ENCODE results near the gene RBCK1. TPM values are rescaled to one million over a fixed set of nuclear protein-coding genes. Genes with fewer than 3 reads are reported as not detected.
A peak's percentile ranks its signal among the peaks of the same experiment; 100 is the strongest.

RBCK1 gene
- total and polyA plus RNA-seq, 9 of the 15 experiments (the other 6 are each of a cell fraction or from before 2014, with no cell fraction given) = 5.9 to 59.3 (median 26.5) TPM

DNA sequence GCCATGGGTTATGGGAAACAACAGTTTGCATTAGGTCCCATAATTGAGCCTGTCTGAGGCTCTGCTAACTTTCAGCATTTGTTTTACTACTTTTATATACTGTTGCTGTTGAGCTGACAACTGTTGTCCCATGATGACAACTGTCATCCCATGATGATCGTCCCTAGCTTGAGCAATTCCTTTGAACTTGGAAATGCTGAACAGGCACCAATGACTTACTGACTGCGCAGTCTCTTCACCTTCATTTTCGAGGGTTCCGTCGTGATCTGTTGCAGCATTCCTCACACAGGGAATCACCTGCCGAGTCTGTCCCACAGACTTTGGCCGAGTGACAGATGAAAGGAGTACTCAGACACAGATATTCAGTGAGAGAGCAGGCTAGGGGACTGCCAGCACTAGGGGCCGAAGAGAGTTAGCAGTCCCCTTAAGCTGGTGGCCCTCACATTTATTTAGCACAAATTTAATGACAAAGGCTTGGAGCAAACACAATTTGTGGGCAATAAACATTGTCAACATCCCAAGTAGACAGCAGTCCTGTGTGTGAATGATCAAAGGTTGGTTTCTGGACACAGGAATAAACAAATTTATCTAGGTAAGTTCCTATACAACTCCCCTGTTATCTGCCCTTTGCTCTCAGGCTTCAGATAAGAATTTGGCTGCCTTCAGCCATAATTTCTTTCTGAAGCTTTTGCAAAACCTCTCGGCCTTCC lies 64.2 kb downstream of the RBCK1 start:
- ATAC-seq (no peak), FAIRE-seq (no peak), DNase-seq (ENCODE audit: extremely low read depth in 1 of 4, low spot score in 3 of 4) (no peak)
- TF ChIP-seq TRIM28 (IDR thresholded peaks at IDR 0.05) = peak; percentile 34; the same call in 1 of the 2 replicates
- TF ChIP-seq HDAC3 (IDR thresholded peaks at IDR 0.05; ENCODE audit: borderline replicate concordance, partially characterized antibody) = no peak
- no peaks in the 10 kb centered on the region; a peak in 1 of 5 replicates for H3K4me1 ChIP-seq (replicated peaks in 1 of 2; ENCODE audit: control insufficient read depth in 2 of 2, insufficient read depth in 2 of 2, low read length in 2 of 2)
- H3K4me2 ChIP-seq (ENCODE audit: insufficient read depth, low read length) = no peak overlapping the region
- WGBS (ENCODE audit: insufficient coverage, low coverage, missing lambda C conversion rate) = 73% methylated on average over 8 of the region's 9 CpGs
- POLR2A ChIA-PET = interaction anchor here (0.6 to 1.7 kb wide), 4 partner anchors 10 to 197 kb away, joined by 3 to 5 read pairs (median 4); partner anchors contain the start of gene TBC1D20
- H3K9me3 ChIP-seq (replicated peaks; ENCODE audit: control insufficient read depth, insufficient read depth, low read depth, low read length) = peaks cover 4% of the 10 kb centered on the region
- H3K27me3 ChIP-seq (ENCODE audit: control insufficient read depth in 2 of 2, insufficient read depth in 2 of 2, low read length in 2 of 2) = no peaks in the 10 kb centered on the region
- no peak overlapping the region for H3K4me3 ChIP-seq
- H4K20me1 ChIP-seq (replicated peaks; ENCODE audit: control insufficient read depth, insufficient read depth, low read length) = no peaks in the 10 kb centered on the region
- CTCF ChIA-PET (ENCODE audit: low intra/inter-chr PET ratio) = no interaction called here
- H2AFZ ChIP-seq (ENCODE audit: low read depth, low read length) = no peak overlapping the region
- H3K27ac ChIP-seq (ENCODE audit: extremely low read depth, low read depth, low read length) = no peak overlapping the region
- intact Hi-C loops (cut with micrococcal nuclease) = no loop called here
- H3K79me2 ChIP-seq (ENCODE audit: control insufficient read depth, insufficient read depth, low read length) = no peaks in the 10 kb centered on the region
- H3K36me3 ChIP-seq (ENCODE audit: control insufficient read depth, insufficient read depth, low read length) = peaks cover 15% of the 10 kb centered on the region; the same call in 2 of the 3 replicates
- no peak overlapping the region for H3K9ac ChIP-seq (ENCODE audit: insufficient read depth in 1 of 2, low read depth in 2 of 2, low read length in 2 of 2)
- no peaks in the 10 kb centered on the region for H3K9me1 ChIP-seq (ENCODE audit: control insufficient read depth, insufficient read depth, low read length)
- no TSS peak for BruUV-seq (replicated peaks)
- in situ Hi-C loops (cut with MboI) = no loop called here

GRCh38 chr20:472889-473292 lies 64.8 kb downstream of the RBCK1 start:
- no peak overlapping the region for H3K4me2 ChIP-seq (ENCODE audit: insufficient read depth, low read length)
- WGBS (ENCODE audit: insufficient coverage, low coverage, missing lambda C conversion rate) = 100% methylated on average over 1 of the region's 1 CpG
- no peaks in the 10 kb centered on the region; the same call in 1 of the 2 replicates for H3K9me3 ChIP-seq (replicated peaks; ENCODE audit: control insufficient read depth, insufficient read depth, low read depth, low read length)
- BruUV-seq (replicated peaks) = no TSS peak
- H3K9me1 ChIP-seq (ENCODE audit: control insufficient read depth, insufficient read depth, low read length) = no peaks in the 10 kb centered on the region
- ChIA-PET CTCF (ENCODE audit: low intra/inter-chr PET ratio) (no interaction called here), POLR2A (interaction anchor here (0.6 to 1.7 kb wide), 3 partner anchors 10 to 196 kb away, joined by 3 to 5 read pairs (median 4); partner anchors contain the start of gene TBC1D20)
- ATAC-seq (no peak), DNase-seq (ENCODE audit: extremely low read depth in 1 of 4, low spot score in 3 of 4) (no peak), FAIRE-seq (no peak)
- H4K20me1 ChIP-seq (replicated peaks; ENCODE audit: control insufficient read depth, insufficient read depth, low read length) = no peaks in the 10 kb centered on the region
- no peaks in the 10 kb centered on the region for H3K79me2 ChIP-seq (ENCODE audit: control insufficient read depth, insufficient read depth, low read length)
- in situ Hi-C loops (cut with MboI) = no loop called here
- no peaks in the 10 kb centered on the region; a peak in 1 of 5 replicates for H3K4me1 ChIP-seq (replicated peaks in 1 of 2; ENCODE audit: control insufficient read depth in 2 of 2, insufficient read depth in 2 of 2, low read length in 2 of 2)
- no peak overlapping the region for H2AFZ ChIP-seq (ENCODE audit: low read depth, low read length)
- H3K36me3 ChIP-seq (ENCODE audit: control insufficient read depth, insufficient read depth, low read length) = peaks cover 21% of the 10 kb centered on the region; the same call in 2 of the 3 replicates
- H3K4me3 ChIP-seq = no peak overlapping the region
- no peak overlapping the region for H3K27ac ChIP-seq (ENCODE audit: extremely low read depth, low read depth, low read length)
- intact Hi-C loops (cut with micrococcal nuclease) = no loop called here
- no peaks in the 10 kb centered on the region for H3K27me3 ChIP-seq (ENCODE audit: control insufficient read depth in 2 of 2, insufficient read depth in 2 of 2, low read length in 2 of 2)
- H3K9ac ChIP-seq (ENCODE audit: insufficient read depth in 1 of 2, low read depth in 2 of 2, low read length in 2 of 2) = no peak overlapping the region
- TF ChIP-seq, protein P1, sequence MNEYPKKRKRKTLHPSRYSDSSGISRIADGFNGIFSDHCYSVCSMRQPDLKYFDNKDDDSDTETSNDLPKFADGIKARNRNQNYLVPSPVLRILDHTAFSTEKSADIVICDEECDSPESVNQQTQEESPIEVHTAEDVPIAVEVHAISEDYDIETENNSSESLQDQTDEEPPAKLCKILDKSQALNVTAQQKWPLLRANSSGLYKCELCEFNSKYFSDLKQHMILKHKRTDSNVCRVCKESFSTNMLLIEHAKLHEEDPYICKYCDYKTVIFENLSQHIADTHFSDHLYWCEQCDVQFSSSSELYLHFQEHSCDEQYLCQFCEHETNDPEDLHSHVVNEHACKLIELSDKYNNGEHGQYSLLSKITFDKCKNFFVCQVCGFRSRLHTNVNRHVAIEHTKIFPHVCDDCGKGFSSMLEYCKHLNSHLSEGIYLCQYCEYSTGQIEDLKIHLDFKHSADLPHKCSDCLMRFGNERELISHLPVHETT (CRISPR knock-in tag; conservative IDR thresholded peaks at IDR 0.05 in 1 of 2, IDR thresholded peaks at IDR 0.05 in 1 of 2) = no peak
- no peak for TF ChIP-seq ZNF121 (CRISPR knock-in tag; conservative IDR thresholded peaks at IDR 0.05)
- TF ChIP-seq RFX1 (IDR thresholded peaks at IDR 0.05) = peak; percentile 82
- no peak for TF ChIP-seq ARID4B (CRISPR knock-in tag; IDR thresholded peaks at IDR 0.05)
- TF ChIP-seq ZNF263 (CRISPR knock-in tag; IDR thresholded peaks at IDR 0.05; ENCODE audit: borderline replicate concordance) = peak; percentile 60; the same call in 1 of the 2 replicates
- no peak for TF ChIP-seq U2AF2 (optimal IDR thresholded peaks at IDR 0.05; ENCODE audit: low read depth, low read length)
- peak; percentile 44 for TF ChIP-seq POLR2A (conservative IDR thresholded peaks at IDR 0.05)
